Ascending aorta (tissue), 2 donors: ENCODE data around the gene AQP2. TPM values are rescaled to one million over a fixed set of nuclear protein-coding genes. Genes with fewer than 3 reads are reported as not detected.

Experiments
- DNase-seq, 2 donors: peaks; one replicate each; pipeline ENCODE4 v3.0.0-alpha.2; 2019; ENCODE audit warnings: low spot score in 2 of 2
- H3K27ac ChIP-seq, 2 donors: fragments of 200-600 bp; sonication (generic); one replicate each; pipeline ENCODE4 v1.5.1; 2016 to 2017; ENCODE audit warnings: mild to moderate bottlenecking in 1 of 2
- H3K27me3 ChIP-seq: fragments of 200-600 bp; sonication (generic); one replicate; pipeline ENCODE4 v1.5.1; 2017
- H3K36me3 ChIP-seq, 2 donors: fragments of 200-600 bp; sonication (generic); one replicate each; pipeline ENCODE4 v1.5.1; 2016
- H3K4me1 ChIP-seq, 2 donors: fragments of 200-600 bp; sonication (generic); one replicate each; pipeline ENCODE4 v1.5.1; 2016 to 2017; ENCODE audit warnings: mild to moderate bottlenecking in 1 of 2
- H3K4me3 ChIP-seq, 2 donors: fragments of 200-600 bp; sonication (generic); one replicate each; pipeline ENCODE4 v1.5.1; 2016 to 2017; ENCODE audit warnings: mild to moderate bottlenecking in 1 of 2
- H3K9me3 ChIP-seq, 2 donors: fragments of 200-600 bp; sonication (generic); one replicate each; pipeline ENCODE4 v1.5.1; 2016
- intact Hi-C: fragments of 100-400 bp; cut with DNase I; formaldehyde crosslinking; loops from one replicate; pipeline ENCODE4 v1.15.1; 2023
- total RNA-seq: library from RNA; depleted of rRNA; stranded (reverse); fragments of >200 nt; gene quantifications from one replicate; pipeline ENCODE4 v1.1.0, GENCODE V29; 2016
- TF ChIP-seq, protein P1 (sequence below), 3 experiments: fragments of 200-600 bp in 2 of 3; fragments of 450-650 bp in 1 of 3; sonication (generic) in 2 of 3; IDR thresholded peaks; one replicate each; pipeline ENCODE4 v1.5.1; 2016 to 2019; ENCODE audit warnings: antibody characterized with exemption in 3 of 3, mild to moderate bottlenecking in 1 of 3, moderate library complexity in 1 of 3

Gene AQP2
- total RNA-seq, 1 donor from 2014 or later, result not detected

GRCh38 chr12:49976557-49976956, 26.0 kb downstream of the AQP2 start:
- no peak overlapping the region for H3K4me3 ChIP-seq
- intact Hi-C loops, result no loop called here

DNA sequence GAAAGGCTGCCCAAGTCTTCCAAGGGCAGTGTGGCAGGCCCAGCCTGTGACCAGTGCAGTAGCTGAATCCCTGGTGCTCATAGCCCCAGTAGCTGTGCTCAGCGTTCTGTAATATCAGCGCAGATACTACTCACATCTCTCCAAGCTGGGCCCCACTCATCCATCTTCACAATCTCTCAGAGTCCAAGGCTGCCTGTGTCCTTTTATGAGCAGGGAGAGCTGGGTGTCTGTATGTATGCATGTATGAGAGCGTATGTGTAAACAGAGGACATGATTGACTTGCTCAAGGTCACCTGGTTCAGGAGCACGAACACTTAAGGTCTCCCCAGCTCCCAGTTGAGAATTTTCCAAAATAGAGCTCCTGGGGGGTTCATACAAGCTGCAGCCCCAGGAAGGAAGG, 27.6 kb downstream of the AQP2 start:
- H3K36me3 ChIP-seq, result no peaks in the 10 kb centered on the region
- intact Hi-C loops, result no loop called here
- TF ChIP-seq, protein P1, sequence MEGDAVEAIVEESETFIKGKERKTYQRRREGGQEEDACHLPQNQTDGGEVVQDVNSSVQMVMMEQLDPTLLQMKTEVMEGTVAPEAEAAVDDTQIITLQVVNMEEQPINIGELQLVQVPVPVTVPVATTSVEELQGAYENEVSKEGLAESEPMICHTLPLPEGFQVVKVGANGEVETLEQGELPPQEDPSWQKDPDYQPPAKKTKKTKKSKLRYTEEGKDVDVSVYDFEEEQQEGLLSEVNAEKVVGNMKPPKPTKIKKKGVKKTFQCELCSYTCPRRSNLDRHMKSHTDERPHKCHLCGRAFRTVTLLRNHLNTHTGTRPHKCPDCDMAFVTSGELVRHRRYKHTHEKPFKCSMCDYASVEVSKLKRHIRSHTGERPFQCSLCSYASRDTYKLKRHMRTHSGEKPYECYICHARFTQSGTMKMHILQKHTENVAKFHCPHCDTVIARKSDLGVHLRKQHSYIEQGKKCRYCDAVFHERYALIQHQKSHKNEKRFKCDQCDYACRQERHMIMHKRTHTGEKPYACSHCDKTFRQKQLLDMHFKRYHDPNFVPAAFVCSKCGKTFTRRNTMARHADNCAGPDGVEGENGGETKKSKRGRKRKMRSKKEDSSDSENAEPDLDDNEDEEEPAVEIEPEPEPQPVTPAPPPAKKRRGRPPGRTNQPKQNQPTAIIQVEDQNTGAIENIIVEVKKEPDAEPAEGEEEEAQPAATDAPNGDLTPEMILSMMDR (IDR thresholded peaks at IDR 0.05), result no peak

More at GRCh38 chr12:49976557-49976956, 26.0 kb downstream of the AQP2 start:
- Histone ChIP-seq H3K9me3 (no peaks in the 10 kb centered on the region), H3K36me3 (no peaks in the 10 kb centered on the region), H3K27ac (no peak overlapping the region), H3K27me3 (no peaks in the 10 kb centered on the region), H3K4me1 (peaks cover 0 to 15% of the 10 kb centered on the region in 2 donors)
- TF ChIP-seq, protein P1 (IDR thresholded peaks at IDR 0.05), result no peak
- DNase-seq, result no peak

GRCh38 chr12:49979016-49979586, 28.6 kb downstream of the AQP2 start:
- H3K9me3 ChIP-seq, result no peaks in the 10 kb centered on the region
- intact Hi-C loops, result no loop called here
- H3K27ac ChIP-seq, result no peak overlapping the region
- H3K4me1 ChIP-seq, result peaks cover 0 to 13% of the 10 kb centered on the region in 2 donors
- TF ChIP-seq, protein P1 (IDR thresholded peaks at IDR 0.05), result no peak
- no peak overlapping the region for H3K4me3 ChIP-seq
- no peaks in the 10 kb centered on the region for H3K36me3 ChIP-seq
- no peak for DNase-seq
- no peaks in the 10 kb centered on the region for H3K27me3 ChIP-seq

More for the DNA sequence above, 27.6 kb downstream of the AQP2 start:
- Histone ChIP-seq H3K4me1 (peaks cover 0 to 15% of the 10 kb centered on the region in 2 donors), H3K4me3 (no peak overlapping the region), H3K9me3 (no peaks in the 10 kb centered on the region), H3K27ac (no peak overlapping the region), H3K27me3 (no peaks in the 10 kb centered on the region)
- DNase-seq, result no peak

GRCh38 chr12:49979791-49980190, 29.3 kb downstream of the AQP2 start:
- Histone ChIP-seq H3K9me3 (no peaks in the 10 kb centered on the region), H3K4me3 (no peak overlapping the region), H3K27ac (no peak overlapping the region), H3K36me3 (no peaks in the 10 kb centered on the region), H3K27me3 (no peaks in the 10 kb centered on the region), H3K4me1 (peaks cover 0 to 8% of the 10 kb centered on the region in 2 donors)
- TF ChIP-seq, protein P1 (IDR thresholded peaks at IDR 0.05), result no peak
- no peak for DNase-seq
- intact Hi-C loops, result no loop called here

DNA sequence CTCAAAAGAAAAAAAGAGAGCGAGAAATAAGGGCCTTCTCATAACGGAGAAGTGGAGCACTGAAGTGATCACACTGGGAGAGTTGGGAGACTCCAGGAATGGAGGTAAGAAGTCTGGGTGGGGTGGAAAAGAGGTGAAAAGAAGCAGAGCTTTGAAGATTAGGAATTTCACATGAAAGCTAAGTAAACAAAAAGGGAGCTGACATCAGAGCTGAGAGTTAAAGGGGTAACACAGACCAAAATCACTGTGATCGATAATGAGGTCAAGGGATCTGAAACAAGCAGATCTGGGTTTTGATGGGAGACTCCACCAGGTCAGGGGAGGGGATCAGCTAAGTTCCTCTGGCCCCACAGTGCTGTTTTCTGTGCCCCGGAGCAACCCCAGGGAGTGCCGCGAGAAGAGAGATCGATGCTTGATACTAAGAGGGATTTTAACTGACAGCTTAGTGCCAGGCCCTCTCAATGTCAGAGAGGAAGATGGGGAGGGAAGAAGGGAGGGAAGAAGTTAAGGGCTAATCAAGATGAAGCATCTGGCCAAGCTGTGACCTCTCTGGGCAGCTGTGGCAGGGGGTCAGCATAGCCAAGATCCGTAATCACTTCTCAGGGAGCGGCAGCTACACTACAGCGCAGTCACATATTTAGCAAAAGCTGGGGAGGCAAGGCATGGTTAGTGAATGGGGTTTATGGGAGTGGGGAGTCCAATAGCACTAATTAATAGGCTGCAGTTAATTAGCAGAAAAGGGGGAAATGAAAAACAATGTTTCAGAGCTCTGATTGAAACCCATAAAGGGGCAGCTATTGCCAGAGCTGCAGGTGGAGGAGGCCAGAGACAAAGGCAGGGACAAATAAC, 30.2 kb downstream of the AQP2 start:
- TF ChIP-seq, protein P1 (IDR thresholded peaks at IDR 0.05), result no peak
- no peak overlapping the region for H3K27ac ChIP-seq
- no peaks in the 10 kb centered on the region for H3K36me3 ChIP-seq
- intact Hi-C loops, result no loop called here
- DNase-seq, result no peak
- H3K9me3 ChIP-seq, result no peaks in the 10 kb centered on the region
- H3K4me1 ChIP-seq, result no peaks in the 10 kb centered on the region
- no peak overlapping the region for H3K4me3 ChIP-seq
- H3K27me3 ChIP-seq, result no peaks in the 10 kb centered on the region
